ENCODE results near the gene LRRC41.
"Not testable (repeated sequence)": the region's sequence is repeated elsewhere in the genome, so short reads cannot be mapped to it uniquely, and the experiment has no call there.

GRCh38 chr1:46322191-46322590, 18.8 kb upstream of the LRRC41 start:
- TF ChIP-seq CTCF, POLR2A, POLR2AphosphoS5, EP300 (IDR thresholded peaks at IDR 0.05): not testable (repeated sequence)
